Measurements from ENCODE around the gene MORC1.

The MORC1 gene

DNA sequence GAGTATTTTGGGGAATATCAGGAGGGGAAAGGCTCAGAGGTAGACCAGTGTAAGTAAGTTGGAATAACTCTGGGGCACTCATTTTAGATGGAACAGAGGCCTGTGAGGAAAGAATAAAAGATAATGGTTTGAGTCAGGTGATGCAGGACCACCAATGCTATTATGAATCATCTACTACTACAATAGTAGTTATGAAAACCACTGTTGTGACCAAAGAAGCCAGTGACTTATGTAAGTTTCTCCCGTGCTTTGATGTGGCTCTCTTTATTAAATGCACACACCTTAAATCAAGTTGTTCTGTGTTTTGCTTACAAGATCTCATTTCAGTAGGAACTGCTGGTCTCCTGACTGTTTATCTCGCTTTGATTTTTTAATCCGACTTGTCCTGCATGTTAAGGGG lies 151.2 kb downstream of the MORC1 start:
- no peak for TF ChIP-seq SUZ12 (IDR thresholded peaks at IDR 0.05; ENCODE audit: extremely low read depth, insufficient read depth, insufficient read length)
- no peak for TF ChIP-seq YY1 (IDR thresholded peaks at IDR 0.05; ENCODE audit: insufficient read depth, insufficient read length)
- no peak for TF ChIP-seq ZNF274 (IDR thresholded peaks at IDR 0.05; ENCODE audit: low read depth, low read length)
- Histone ChIP-seq H3K27me3 (ENCODE audit: insufficient read depth, insufficient read length) (no peaks in the 10 kb centered on the region), H3K9me3 (ENCODE audit: insufficient read depth, low read length) (no peaks in the 10 kb centered on the region), H3K9ac (ENCODE audit: insufficient read length, low read depth) (no peak overlapping the region), H3K4me3 (ENCODE audit: insufficient read length, low read depth) (no peak overlapping the region), H3K36me3 (ENCODE audit: insufficient read depth, insufficient read length, low read length) (no peaks in the 10 kb centered on the region), H3K4me1 (ENCODE audit: insufficient read depth, insufficient read length) (no peaks in the 10 kb centered on the region)
- no peak for DNase-seq (ENCODE audit: low read depth, low spot score)

DNA sequence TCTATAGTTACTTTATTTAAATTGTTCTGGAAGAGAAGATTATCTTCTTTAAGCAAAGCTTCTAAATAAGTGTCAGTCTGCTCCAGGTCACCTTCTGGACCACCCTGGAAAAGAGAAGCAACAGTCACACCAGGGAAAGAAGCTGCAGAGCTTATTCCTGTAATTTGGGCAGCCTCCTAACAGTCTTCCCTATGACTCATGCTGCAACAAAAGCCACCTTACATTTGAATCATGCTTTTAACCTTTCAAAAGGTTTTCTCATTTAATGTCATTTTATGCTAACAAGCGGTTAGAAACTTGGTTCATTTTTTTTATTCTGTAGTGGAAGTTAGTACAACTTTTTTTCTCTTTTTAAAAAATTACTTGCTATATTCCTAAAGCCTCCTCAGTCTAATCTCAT lies 158.9 kb downstream of the MORC1 start:
- H3K4me3 ChIP-seq (ENCODE audit: insufficient read length, low read depth) = no peak overlapping the region
- H3K9me3 ChIP-seq (ENCODE audit: insufficient read depth, low read length) = no peaks in the 10 kb centered on the region
- H3K27me3 ChIP-seq (ENCODE audit: insufficient read depth, insufficient read length) = no peaks in the 10 kb centered on the region
- H3K4me1 ChIP-seq (ENCODE audit: insufficient read depth, insufficient read length) = no peaks in the 10 kb centered on the region
- H3K36me3 ChIP-seq (ENCODE audit: insufficient read depth, insufficient read length, low read length) = no peaks in the 10 kb centered on the region
- no peak overlapping the region for H3K9ac ChIP-seq (ENCODE audit: insufficient read length, low read depth)
- DNase-seq (ENCODE audit: low read depth, low spot score) = peak; percentile 15
- TF ChIP-seq ZNF274 (IDR thresholded peaks at IDR 0.05; ENCODE audit: low read depth, low read length) (no peak), YY1 (IDR thresholded peaks at IDR 0.05; ENCODE audit: insufficient read depth, insufficient read length) (no peak), SUZ12 (IDR thresholded peaks at IDR 0.05; ENCODE audit: extremely low read depth, insufficient read depth, insufficient read length) (no peak)

DNA sequence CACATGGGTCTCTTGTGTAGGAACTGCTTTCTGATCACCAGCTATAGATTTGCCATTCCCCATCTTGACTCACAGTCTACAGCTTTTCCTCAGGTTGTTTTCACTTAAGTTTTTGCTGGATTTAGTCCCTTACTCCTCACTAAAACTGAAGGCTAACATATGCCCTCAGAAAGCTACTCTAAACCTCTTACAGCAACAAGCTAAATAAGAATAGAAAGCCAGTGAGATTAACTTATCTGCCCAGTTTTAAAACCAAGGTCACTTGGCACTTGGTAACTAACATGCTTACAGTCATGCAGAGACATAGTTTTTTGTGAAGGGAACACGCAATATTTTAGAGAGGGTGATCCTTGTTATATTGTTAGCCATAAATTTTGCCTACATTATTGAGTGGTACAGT lies 164.2 kb downstream of the MORC1 start, which contains the start of gene GUCA1C:
TSS of gene GUCA1C (minus strand) at position 180 of the 400 bp plus-strand sequence. CDS start at position 63, 117 bp downstream.
- Histone ChIP-seq H3K36me3 (ENCODE audit: insufficient read depth, insufficient read length, low read length) (no peaks in the 10 kb centered on the region), H3K27me3 (ENCODE audit: insufficient read depth, insufficient read length) (no peaks in the 10 kb centered on the region), H3K9me3 (ENCODE audit: insufficient read depth, low read length) (no peaks in the 10 kb centered on the region), H3K4me1 (ENCODE audit: insufficient read depth, insufficient read length) (no peaks in the 10 kb centered on the region), H3K4me3 (ENCODE audit: insufficient read length, low read depth) (no peak within 1 kb of the TSS), H3K9ac (ENCODE audit: insufficient read length, low read depth) (no peak within 1 kb of the TSS)
- DNase-seq (ENCODE audit: low read depth, low spot score) = no peak
- TF ChIP-seq ZNF274 (IDR thresholded peaks at IDR 0.05; ENCODE audit: low read depth, low read length) (no peak), YY1 (IDR thresholded peaks at IDR 0.05; ENCODE audit: insufficient read depth, insufficient read length) (no peak), SUZ12 (IDR thresholded peaks at IDR 0.05; ENCODE audit: extremely low read depth, insufficient read depth, insufficient read length) (no peak)

DNA sequence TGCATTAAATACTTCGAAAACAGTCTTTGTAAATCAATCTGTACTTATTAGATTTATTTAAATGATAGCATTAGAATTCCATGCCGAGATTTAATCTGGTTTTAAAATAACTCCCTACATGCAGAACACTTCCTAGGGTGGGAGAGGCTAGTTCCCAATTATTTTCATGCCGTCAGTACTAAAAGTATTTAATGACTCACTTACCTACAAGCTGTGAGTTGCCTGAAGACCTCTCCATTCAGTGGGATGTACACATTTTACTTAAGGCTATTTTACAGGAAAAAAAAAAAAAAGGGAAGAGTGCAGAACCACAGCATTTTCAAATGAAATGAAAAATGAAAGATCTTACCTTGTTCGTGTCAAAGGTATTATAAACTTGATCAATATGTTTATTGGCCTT lies 164.7 kb downstream of the MORC1 start:
- H3K4me3 ChIP-seq (ENCODE audit: insufficient read length, low read depth) = no peak overlapping the region
- TF ChIP-seq SUZ12 (IDR thresholded peaks at IDR 0.05; ENCODE audit: extremely low read depth, insufficient read depth, insufficient read length) (no peak), YY1 (IDR thresholded peaks at IDR 0.05; ENCODE audit: insufficient read depth, insufficient read length) (no peak), ZNF274 (IDR thresholded peaks at IDR 0.05; ENCODE audit: low read depth, low read length) (no peak)
- H3K27me3 ChIP-seq (ENCODE audit: insufficient read depth, insufficient read length) = no peaks in the 10 kb centered on the region
- no peaks in the 10 kb centered on the region for H3K4me1 ChIP-seq (ENCODE audit: insufficient read depth, insufficient read length)
- no peak overlapping the region for H3K9ac ChIP-seq (ENCODE audit: insufficient read length, low read depth)
- no peaks in the 10 kb centered on the region for H3K9me3 ChIP-seq (ENCODE audit: insufficient read depth, low read length)
- no peaks in the 10 kb centered on the region for H3K36me3 ChIP-seq (ENCODE audit: insufficient read depth, insufficient read length, low read length)
- no peak for DNase-seq (ENCODE audit: low read depth, low spot score)

DNA sequence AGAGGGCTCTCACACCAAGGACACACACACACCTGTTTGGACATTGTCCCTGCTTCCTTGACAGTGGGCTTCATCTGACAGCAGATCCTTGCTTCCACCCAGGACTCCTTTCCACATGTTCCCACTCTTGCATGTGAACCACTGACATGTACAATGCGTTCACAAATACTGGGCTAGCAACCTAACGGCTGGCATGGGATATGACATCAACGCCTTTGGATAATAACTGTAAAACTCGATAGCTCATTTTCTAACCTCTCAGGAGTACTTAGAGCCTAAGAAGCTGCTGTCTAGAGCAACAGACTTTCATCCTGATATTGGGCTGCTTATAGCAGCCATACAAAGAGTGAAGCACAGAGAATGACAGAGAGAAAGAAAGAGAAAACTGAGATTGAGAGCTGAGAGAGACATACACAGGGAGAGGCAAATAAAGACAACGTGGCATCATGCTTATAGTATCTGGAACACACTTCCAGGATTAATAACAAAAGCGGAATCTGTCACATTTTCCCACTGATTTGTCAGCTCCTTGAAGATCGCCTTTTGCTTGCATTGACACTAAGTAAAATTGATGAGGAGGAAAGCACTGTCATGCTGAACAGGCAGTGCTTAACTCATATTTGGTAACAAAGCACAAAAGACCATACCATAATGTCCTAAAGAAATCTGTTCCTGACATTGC lies 166.0 kb downstream of the MORC1 start:
- H3K9me3 ChIP-seq (ENCODE audit: insufficient read depth, low read length) = no peaks in the 10 kb centered on the region
- H3K4me1 ChIP-seq (ENCODE audit: insufficient read depth, insufficient read length) = no peaks in the 10 kb centered on the region
- H3K27me3 ChIP-seq (ENCODE audit: insufficient read depth, insufficient read length) = no peaks in the 10 kb centered on the region
- no peak for TF ChIP-seq YY1 (IDR thresholded peaks at IDR 0.05; ENCODE audit: insufficient read depth, insufficient read length)
- TF ChIP-seq ZNF274 (IDR thresholded peaks at IDR 0.05; ENCODE audit: low read depth, low read length) = no peak
- no peak for TF ChIP-seq SUZ12 (IDR thresholded peaks at IDR 0.05; ENCODE audit: extremely low read depth, insufficient read depth, insufficient read length)
- H3K36me3 ChIP-seq (ENCODE audit: insufficient read depth, insufficient read length, low read length) = no peaks in the 10 kb centered on the region
- DNase-seq (ENCODE audit: low read depth, low spot score) = no peak
- no peak overlapping the region for H3K4me3 ChIP-seq (ENCODE audit: insufficient read length, low read depth)
- H3K9ac ChIP-seq (ENCODE audit: insufficient read length, low read depth) = no peak overlapping the region

DNA sequence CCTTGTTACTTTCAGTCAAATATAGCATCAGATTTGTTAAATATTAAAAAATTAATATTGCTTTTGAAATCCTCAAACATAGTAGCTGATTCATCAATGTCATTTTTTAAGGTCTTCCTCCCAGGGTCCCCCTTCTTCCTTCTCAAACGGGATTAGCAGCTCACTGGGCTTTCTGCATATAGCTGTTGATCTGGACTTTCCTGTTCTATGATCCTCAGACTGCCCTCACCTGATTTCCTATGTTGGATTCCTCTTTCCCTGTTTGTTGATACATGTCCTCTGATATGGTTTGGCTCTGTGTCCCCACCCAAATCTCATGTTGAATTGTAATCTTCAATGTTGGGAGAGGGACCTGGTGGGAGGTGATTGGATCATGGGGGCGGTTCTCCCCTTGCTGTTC lies 170.1 kb downstream of the MORC1 start:
- DNase-seq (ENCODE audit: low read depth, low spot score) = no peak
- no peak overlapping the region for H3K4me3 ChIP-seq (ENCODE audit: insufficient read length, low read depth)

DNA sequence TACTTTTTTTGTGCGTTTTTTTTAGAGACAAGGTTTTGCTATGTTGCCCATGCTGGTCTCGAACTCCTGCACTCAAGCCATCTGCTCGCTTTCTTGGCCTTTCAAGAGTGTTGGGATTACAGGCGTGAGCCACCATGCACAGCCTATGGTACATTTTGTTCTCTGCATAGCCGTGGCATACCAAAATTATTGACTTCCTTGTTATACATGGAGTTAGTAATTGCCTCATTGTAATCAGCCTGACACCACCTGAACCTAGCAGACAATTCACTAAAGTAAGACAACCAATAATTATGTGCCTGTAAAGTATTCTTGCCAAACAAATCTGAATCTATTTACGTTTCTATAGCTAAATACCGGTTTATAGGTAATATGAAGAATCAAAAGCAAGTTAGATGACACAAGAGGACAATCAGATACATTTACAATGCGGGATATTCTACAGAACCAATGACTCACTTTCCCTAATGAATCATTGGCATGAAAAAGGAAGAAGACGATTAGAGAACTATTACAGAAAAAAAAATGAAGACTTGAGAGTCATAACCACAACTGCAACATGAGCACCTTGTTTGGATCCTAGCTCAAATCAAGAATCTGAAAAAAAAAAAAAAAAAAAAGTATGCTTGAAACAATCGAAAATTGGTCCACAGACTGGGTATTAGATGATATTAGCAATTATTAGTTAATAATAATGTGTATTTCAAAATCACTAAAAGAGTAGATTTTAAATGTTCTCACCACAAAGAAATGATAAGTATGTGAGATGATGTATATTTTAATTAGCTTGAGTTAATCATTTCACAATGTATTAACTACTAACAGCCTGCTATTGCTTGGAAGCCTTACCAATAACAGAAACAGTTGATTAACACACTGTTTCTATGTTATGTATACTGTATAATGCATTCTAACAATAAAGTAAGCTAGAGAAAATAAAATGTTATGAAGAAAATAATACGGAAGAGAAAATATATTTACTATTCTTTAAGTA lies 171.3 kb downstream of the MORC1 start:
- TF ChIP-seq ZNF274 (IDR thresholded peaks at IDR 0.05; ENCODE audit: low read depth, low read length) (no peak), SUZ12 (IDR thresholded peaks at IDR 0.05; ENCODE audit: extremely low read depth, insufficient read depth, insufficient read length) (no peak), YY1 (IDR thresholded peaks at IDR 0.05; ENCODE audit: insufficient read depth, insufficient read length) (no peak)
- H3K36me3 ChIP-seq (ENCODE audit: insufficient read depth, insufficient read length, low read length) = no peaks in the 10 kb centered on the region
- no peak for DNase-seq (ENCODE audit: low read depth, low spot score)
- H3K9ac ChIP-seq (ENCODE audit: insufficient read length, low read depth) = no peak overlapping the region
- no peaks in the 10 kb centered on the region for H3K9me3 ChIP-seq (ENCODE audit: insufficient read depth, low read length)
- no peaks in the 10 kb centered on the region for H3K27me3 ChIP-seq (ENCODE audit: insufficient read depth, insufficient read length)
- H3K4me1 ChIP-seq (ENCODE audit: insufficient read depth, insufficient read length) = no peaks in the 10 kb centered on the region
- no peak overlapping the region for H3K4me3 ChIP-seq (ENCODE audit: insufficient read length, low read depth)

More for the DNA sequence above, 170.1 kb downstream of the MORC1 start:
- H3K9me3 ChIP-seq (ENCODE audit: insufficient read depth, low read length) = no peaks in the 10 kb centered on the region
- no peaks in the 10 kb centered on the region for H3K4me1 ChIP-seq (ENCODE audit: insufficient read depth, insufficient read length)
- no peaks in the 10 kb centered on the region for H3K36me3 ChIP-seq (ENCODE audit: insufficient read depth, insufficient read length, low read length)
- H3K27me3 ChIP-seq (ENCODE audit: insufficient read depth, insufficient read length) = no peaks in the 10 kb centered on the region
- TF ChIP-seq YY1 (IDR thresholded peaks at IDR 0.05; ENCODE audit: insufficient read depth, insufficient read length) (no peak), ZNF274 (IDR thresholded peaks at IDR 0.05; ENCODE audit: low read depth, low read length) (no peak), SUZ12 (IDR thresholded peaks at IDR 0.05; ENCODE audit: extremely low read depth, insufficient read depth, insufficient read length) (no peak)
- no peak overlapping the region for H3K9ac ChIP-seq (ENCODE audit: insufficient read length, low read depth)
